GM11168 (cell line): Measurements from ENCODE around the gene AOAH.

Experiments used
- in situ Hi-C: fragments of 300-500 bp; cut with MboI; formaldehyde crosslinking; loops from one replicate; pipeline ENCODE4 v1.12.0; 2022; ENCODE audit warnings: low sequenced_read_pairs; ENCODE audit not compliant: unreplicated experiment

AOAH gene

GRCh38 chr7:36640682-36641081 lies 83.6 kb downstream of the AOAH start:
- in situ Hi-C loops: no loop called here

- in situ Hi-C loops: no loop called here
Measured at GRCh38 chr7:36639826-36640225, 84.5 kb downstream of the AOAH start.

GRCh38 chr7:36638586-36639263 lies 85.6 kb downstream of the AOAH start:
- in situ Hi-C loops: no loop called here

GRCh38 chr7:36638140-36638539 lies 86.2 kb downstream of the AOAH start:
- in situ Hi-C loops: no loop called here

GRCh38 chr7:36637417-36637816 lies 86.9 kb downstream of the AOAH start:
- in situ Hi-C loops: no loop called here

GRCh38 chr7:36636126-36636525 lies 88.2 kb downstream of the AOAH start:
- in situ Hi-C loops: no loop called here

- in situ Hi-C loops: no loop called here
Measured at GRCh38 chr7:36635091-36635490, 89.2 kb downstream of the AOAH start.

- in situ Hi-C loops: no loop called here
Measured at GRCh38 chr7:36633377-36633776, 90.9 kb downstream of the AOAH start.

GRCh38 chr7:36630112-36630650 lies 94.1 kb downstream of the AOAH start:
- in situ Hi-C loops: no loop called here

- in situ Hi-C loops: no loop called here
Measured at GRCh38 chr7:36629351-36629750, 94.9 kb downstream of the AOAH start.

GRCh38 chr7:36627836-36628235 lies 96.5 kb downstream of the AOAH start:
- in situ Hi-C loops: no loop called here

GRCh38 chr7:36626111-36626510 lies 98.2 kb downstream of the AOAH start:
- in situ Hi-C loops: no loop called here

GRCh38 chr7:36625247-36625646 lies 99.0 kb downstream of the AOAH start:
- in situ Hi-C loops: no loop called here

- in situ Hi-C loops: no loop called here
Measured at GRCh38 chr7:36623247-36623646, 101.0 kb downstream of the AOAH start.

GRCh38 chr7:36621396-36621795 lies 102.9 kb downstream of the AOAH start:
- in situ Hi-C loops: no loop called here

GRCh38 chr7:36620166-36620708 lies 104.1 kb downstream of the AOAH start:
- in situ Hi-C loops: no loop called here

- in situ Hi-C loops: no loop called here
Measured at GRCh38 chr7:36617408-36617807, 106.9 kb downstream of the AOAH start.

- in situ Hi-C loops: no loop called here
Measured at GRCh38 chr7:36615852-36616540, 108.3 kb downstream of the AOAH start.

- in situ Hi-C loops: no loop called here
Measured at GRCh38 chr7:36614959-36615358, 109.3 kb downstream of the AOAH start.

GRCh38 chr7:36613031-36613614 lies 111.2 kb downstream of the AOAH start:
- in situ Hi-C loops: no loop called here

GRCh38 chr7:36611703-36612102 lies 112.6 kb downstream of the AOAH start:
- in situ Hi-C loops: no loop called here
